H1 (cell line): ENCODE results near the gene SLC25A5. TPM values are rescaled to one million over a fixed set of nuclear protein-coding genes. Genes with fewer than 3 reads are reported as not detected.

ENCODE experiments used
- ATF3 ChIP-seq: IDR thresholded peaks from 2 replicates; pipeline ENCODE4 v1.6.1; 2011; ENCODE audit warnings: low read depth, mild to moderate bottlenecking, low read length; ENCODE audit not compliant: insufficient read depth
- CREB1 ChIP-seq: IDR thresholded peaks from 2 replicates; pipeline ENCODE4 v1.6.1; 2012; ENCODE audit warnings: inconsistent platforms
- EGR1 ChIP-seq: IDR thresholded peaks from 2 replicates; pipeline ENCODE4 v1.6.1; 2011; ENCODE audit warnings: low read depth, low read length, borderline replicate concordance
- HDAC6 ChIP-seq: IDR thresholded peaks from one replicate; pipeline ENCODE4 v1.7.1; 2012; ENCODE audit warnings: low read depth, mild to moderate bottlenecking, inconsistent platforms, low read length, moderate library complexity
- KDM5A ChIP-seq: fragments of 200-600 bp; IDR thresholded peaks from 2 replicates; pipeline ENCODE4 v1.7.1; 2012; ENCODE audit warnings: mild to moderate bottlenecking, low read length, inconsistent platforms, mixed read lengths
- MAX ChIP-seq: IDR thresholded peaks from 2 replicates; pipeline ENCODE4 v1.6.1; 2012; ENCODE audit warnings: inconsistent platforms
- NRF1 ChIP-seq: IDR thresholded peaks from 2 replicates; pipeline ENCODE4 v1.6.1; 2011; ENCODE audit warnings: mild to moderate bottlenecking, low read depth, low read length, improper control_type of control experiment
- RAD21 ChIP-seq, 2 experiments: IDR thresholded peaks in 1 of 2; conservative IDR thresholded peaks in 1 of 2; 2 replicates each; pipeline ENCODE4 v1.6.1; 2011; ENCODE audit warnings: low read depth in 2 of 2, low read length in 2 of 2, improper control_type of control experiment in 1 of 2, inconsistent platforms in 1 of 2, mild to moderate bottlenecking in 1 of 2, moderate library complexity in 1 of 2
- SIN3A ChIP-seq, 2 experiments: IDR thresholded peaks in 1 of 2; conservative IDR thresholded peaks in 1 of 2; 2 replicates each; pipeline ENCODE4 v1.6.1; 2011 to 2012; ENCODE audit warnings: low read length in 2 of 2, improper control_type of control experiment in 1 of 2, low read depth in 1 of 2, mild to moderate bottlenecking in 1 of 2
- SRF ChIP-seq: IDR thresholded peaks from 2 replicates; pipeline ENCODE4 v1.6.1; 2011; ENCODE audit warnings: mild to moderate bottlenecking, low read depth, low read length, moderate library complexity
- TAF1 ChIP-seq: IDR thresholded peaks from 2 replicates; pipeline ENCODE4 v1.6.1; 2011; ENCODE audit warnings: mild to moderate bottlenecking, low read depth, low read length
- TAF7 ChIP-seq: optimal IDR thresholded peaks from 2 replicates; pipeline ENCODE3; 2011; ENCODE audit warnings: low read depth, mild to moderate bottlenecking, inconsistent platforms, low read length, moderate library complexity, borderline replicate concordance
- polyA plus RNA-seq, 7 experiments: library from polyadenylated mRNA; depleted of rRNA in 3 of 7; stranded (reverse) in 5 of 7; unstranded in 2 of 7; fragments of >200 nt in 5 of 7; fragments of 200-250 nt in 2 of 7; gene quantifications; 1 replicate in 5 of 7; 2 replicates in 1 of 7; 4 replicates in 1 of 7; pipeline versions ENCODE4 v1.2.1 to v1.2.3, GENCODE V29; 2011 to 2013; ENCODE audit warnings: missing spikeins in 2 of 7, mixed read lengths in 2 of 7
- total RNA-seq: library from RNA; stranded (reverse); fragmentation: NEBNext Ultra II Directional; extraction: Animal tissue kit (Norgen Biotek cat#: 25700); gene quantifications from 2 replicates; pipeline ENCODE4 v1.2.1, GENCODE V29; 2021

Gene SLC25A5
- total and polyA plus RNA-seq, 2 of the 8 experiments (the other 6 are each of a cell fraction or from before 2014, with no cell fraction given), result 512 to 727 TPM

- peak; percentile 97 for TF ChIP-seq EGR1
- no peak for TF ChIP-seq ATF3
- TF ChIP-seq SRF, result no peak; the same call in 1 of the 2 replicates
- TF ChIP-seq TAF7, result peak; percentile 16
- TF ChIP-seq MAX, result peak; percentile 23; the same call in 1 of the 2 replicates
- peak; percentile 25 for TF ChIP-seq NRF1
- peak; percentile 83 for TF ChIP-seq CREB1
- peak in 1 of 2 experiments; percentile 51; a peak in 1 of 4 replicates for TF ChIP-seq SIN3A (conservative IDR thresholded peaks at IDR 0.05 in 1 of 2, IDR thresholded peaks at IDR 0.05 in 1 of 2; ENCODE audit: low read depth in 1 of 2, low read length in 2 of 2)
- TF ChIP-seq KDM5A, result no peak
- TF ChIP-seq HDAC6, result no peak
- TF ChIP-seq RAD21 (IDR thresholded peaks at IDR 0.05 in 1 of 2, conservative IDR thresholded peaks at IDR 0.05 in 1 of 2; ENCODE audit: low read depth in 2 of 2, low read length in 2 of 2), result peak; percentile 40 to 69
- TF ChIP-seq TAF1, result peak; percentile 60; the same call in 1 of the 2 replicates
These were observed 488 bp downstream of the SLC25A5 start (continued) for GRCh38 chrX:119468551-119469312.
